HEK293T (cell line): ENCODE data around the gene M1AP.

Experiments
- FOXM1 ChIP-seq: fragments of 450-650 bp; IDR thresholded peaks from 2 replicates; pipeline ENCODE4 v1.6.1; 2017; ENCODE audit warnings: mild to moderate bottlenecking, borderline replicate concordance
- PKNOX1 ChIP-seq: fragments of 450-650 bp; IDR thresholded peaks from 2 replicates; pipeline ENCODE4 v1.6.1; 2016
- ZNF384 ChIP-seq: fragments of 450-650 bp; IDR thresholded peaks from 2 replicates; pipeline ENCODE4 v1.6.1; 2016

GRCh38 chr2:74548285-74548899 is 99.7 kb downstream of the M1AP start:
- no peak for TF ChIP-seq FOXM1
- TF ChIP-seq PKNOX1, result no peak
- TF ChIP-seq ZNF384, result no peak
